Renal pelvis (tissue), 4 donors: ENCODE results near the gene GAPDHS. TPM values are rescaled to one million over a fixed set of nuclear protein-coding genes. Genes with fewer than 3 reads are reported as not detected.
A peak's percentile ranks its signal among the peaks of the same experiment; 100 is the strongest.

ENCODE experiments used
- DNase-seq: peaks from one replicate; pipeline ENCODE4 v3.0.0-alpha.2; 2013
- polyA plus RNA-seq, 3 donors: library from polyadenylated mRNA; unstranded; fragments of 120-200 nt; gene quantifications; one replicate each; pipeline ENCODE4 v1.2.1, GENCODE V29; 2013; ENCODE audit not compliant: insufficient read length in 3 of 3

Gene GAPDHS
- polyA plus RNA-seq, 3 donors, result not detected

DNA sequence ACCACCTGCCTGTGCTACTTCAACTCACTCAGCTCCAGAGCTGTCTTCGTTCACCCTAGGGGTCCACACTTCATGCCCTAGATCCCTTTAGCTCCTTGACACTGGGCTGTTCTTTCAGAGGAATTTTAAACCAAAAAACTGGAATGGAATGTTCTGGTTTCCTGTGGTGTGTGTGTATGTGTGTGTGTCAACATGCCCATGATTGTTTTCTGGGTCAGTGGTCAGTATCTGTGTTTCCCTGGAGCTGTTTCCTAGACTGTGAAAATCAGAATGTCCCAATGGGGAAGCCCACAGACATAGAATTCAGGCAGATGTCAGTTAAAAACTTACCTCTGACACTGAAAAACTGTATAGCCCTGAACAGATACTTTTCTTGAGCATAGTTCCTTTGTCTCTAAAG lies 54.1 kb downstream of the GAPDHS start:
- DNase-seq, result no peak

DNA sequence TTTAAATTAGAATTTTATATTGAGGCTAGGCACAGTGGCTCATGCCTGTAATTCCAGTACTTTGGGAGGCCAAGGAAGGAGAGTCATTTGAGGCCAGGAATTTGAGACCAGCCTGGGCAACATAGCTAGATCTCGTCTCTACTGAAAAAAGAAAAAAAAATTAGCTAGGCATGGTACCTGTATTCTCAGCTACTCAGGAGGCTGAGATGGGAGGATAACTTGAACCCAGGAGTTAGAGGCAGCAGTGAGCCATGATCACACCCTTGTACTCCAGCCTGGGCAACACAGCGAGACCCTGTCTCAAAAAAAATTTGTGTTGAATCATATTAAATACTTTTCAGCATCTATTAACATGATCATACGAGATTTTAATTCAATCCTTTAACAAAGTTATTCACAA lies 57.6 kb downstream of the GAPDHS start:
- no peak for DNase-seq

DNA sequence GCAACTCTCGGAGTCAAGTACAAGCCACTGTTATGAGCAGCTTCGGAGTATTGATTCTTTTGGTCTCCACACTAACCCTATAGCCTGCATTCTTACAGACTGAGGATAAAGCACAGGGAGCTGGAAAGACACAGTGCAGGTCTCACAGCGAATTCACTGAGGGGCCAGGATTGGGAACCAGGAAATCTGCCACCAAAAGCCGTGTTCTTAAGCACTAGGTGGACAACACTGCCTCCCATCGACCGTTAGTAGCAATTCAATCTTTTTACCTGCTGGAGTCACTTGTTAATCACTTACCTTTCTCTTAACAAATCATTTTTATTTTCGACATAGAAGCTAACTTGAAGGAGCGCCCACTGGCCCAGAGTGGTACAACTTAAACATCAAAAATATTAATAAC lies 59.0 kb downstream of the GAPDHS start:
- peak; percentile 54 for DNase-seq

Other genes starting within 250 kb of the GAPDHS start
- 1 to 10 TPM; 5.1 to 6.2 (median 5.3) TPM for gene MAG, start 241.3 kb upstream of the GAPDHS start, polyA plus RNA-seq
- 10 to 100 TPM in 2 of 3 donors, 1 to 10 TPM in 1; 8.4 to 33.6 (median 15.5) TPM for gene CD22, start 204.3 kb upstream of the GAPDHS start, polyA plus RNA-seq
- gene FFAR1, start 185.6 kb upstream of the GAPDHS start, polyA plus RNA-seq, result under 1 TPM; 0.46 to 0.70 (median 0.53) TPM
- gene FFAR3, start 175.0 kb upstream of the GAPDHS start, polyA plus RNA-seq, result under 1 TPM in 2 of 3 donors, not detected in 1; 0.20 to 0.31 TPM
- under 1 TPM in 1 of 3 donors, not detected in 2; 0.18 TPM for gene GPR42, start 162.4 kb upstream of the GAPDHS start, polyA plus RNA-seq
- gene FFAR2, start 85.2 kb upstream of the GAPDHS start, polyA plus RNA-seq, result under 1 TPM; 0.19 to 0.41 (median 0.28) TPM
- 1 to 10 TPM in 1 of 3 donors, under 1 TPM in 2; 0.48 to 1.6 (median 0.70) TPM for gene KRTDAP, start 43.0 kb upstream of the GAPDHS start, polyA plus RNA-seq
- gene DMKN, start 19.8 kb upstream of the GAPDHS start, polyA plus RNA-seq, result 100 to 1,000 TPM in 2 of 3 donors, 10 to 100 TPM in 1; 72.2 to 133 (median 113) TPM
- gene SBSN, start 5.1 kb upstream of the GAPDHS start, polyA plus RNA-seq, result not detected
- gene TMEM147, start 12.2 kb downstream of the GAPDHS start, polyA plus RNA-seq, result 100 to 1,000 TPM in 1 of 3 donors, 10 to 100 TPM in 2; 94.0 to 109 (median 96.3) TPM
- under 1 TPM in 1 of 3 donors, not detected in 2; 0.03 TPM for gene ATP4A, start 30.2 kb downstream of the GAPDHS start, polyA plus RNA-seq
- not detected for gene PMIS2, start 52.7 kb downstream of the GAPDHS start, polyA plus RNA-seq
- 10 to 100 TPM; 25.2 to 33.1 (median 25.4) TPM for gene HAUS5, start 79.3 kb downstream of the GAPDHS start, polyA plus RNA-seq
- gene RBM42, start 95.6 kb downstream of the GAPDHS start, polyA plus RNA-seq, result 10 to 100 TPM; 66.7 to 93.3 (median 84.2) TPM
- 1 to 10 TPM; 2.4 to 2.7 (median 2.4) TPM for gene ETV2, start 108.3 kb downstream of the GAPDHS start, polyA plus RNA-seq
- gene COX6B1, start 114.9 kb downstream of the GAPDHS start, polyA plus RNA-seq, result 100 to 1,000 TPM; 306 to 397 (median 334) TPM
- gene UPK1A, start 133.1 kb downstream of the GAPDHS start, polyA plus RNA-seq, result 10 to 100 TPM; 13.1 to 27.1 (median 15.8) TPM
- under 1 TPM; 0.21 to 0.62 (median 0.30) TPM for gene ZBTB32, start 171.1 kb downstream of the GAPDHS start, polyA plus RNA-seq
- gene KMT2B, start 184.5 kb downstream of the GAPDHS start, polyA plus RNA-seq, result 10 to 100 TPM; 37.4 to 41.5 (median 37.7) TPM
- gene IGFLR1, start 209.0 kb downstream of the GAPDHS start, polyA plus RNA-seq, result 1 to 10 TPM; 2.1 to 3.9 (median 3.8) TPM
- 10 to 100 TPM; 18.0 to 21.7 (median 19.3) TPM for gene U2AF1L4, start 212.0 kb downstream of the GAPDHS start, polyA plus RNA-seq
- 10 to 100 TPM; 61.5 to 77.1 (median 68.9) TPM for gene PSENEN, start 212.2 kb downstream of the GAPDHS start, polyA plus RNA-seq
- 10 to 100 TPM; 13.1 to 14.0 (median 13.8) TPM for gene LIN37, start 215.1 kb downstream of the GAPDHS start, polyA plus RNA-seq
- 10 to 100 TPM; 20.5 to 34.1 (median 23.3) TPM for gene HSPB6, start 223.6 kb downstream of the GAPDHS start, polyA plus RNA-seq
- gene PROSER3, start 224.7 kb downstream of the GAPDHS start, polyA plus RNA-seq, result 10 to 100 TPM; 15.6 to 26.2 (median 26.0) TPM
- gene ARHGAP33, start 242.1 kb downstream of the GAPDHS start, polyA plus RNA-seq, result 10 to 100 TPM; 26.4 to 38.7 (median 32.1) TPM